Measurements from ENCODE around the gene LSS.

Gene LSS

GRCh38 chr21:46250146-46250725 is 21.7 kb upstream of the LSS start:
- H3K4me1 ChIP-seq (ENCODE audit: low read length): no peaks in the 10 kb centered on the region
- H3K9me2 ChIP-seq (replicated peaks; ENCODE audit: insufficient read depth, low read length): no peaks in the 10 kb centered on the region
- H3K4me2 ChIP-seq (ENCODE audit: low read depth, low read length): no peak overlapping the region
- H3K27me3 ChIP-seq (replicated peaks; ENCODE audit: insufficient read depth, low read length): no peaks in the 10 kb centered on the region
- peaks cover 12% of the 10 kb centered on the region; the same call in 1 of the 2 replicates for H3K36me3 ChIP-seq (replicated peaks; ENCODE audit: insufficient read depth, low read length)
- no peak for DNase-seq
- no peaks in the 10 kb centered on the region for H3K9me3 ChIP-seq (replicated peaks; ENCODE audit: insufficient read depth, low read length)
- H3K79me2 ChIP-seq (ENCODE audit: low read length): no peaks in the 10 kb centered on the region
- no peak overlapping the region for H3K27ac ChIP-seq (ENCODE audit: low read length)
- H3K4me3 ChIP-seq (ENCODE audit: low read length): no peak overlapping the region
- TF ChIP-seq CTCF (IDR thresholded peaks at IDR 0.05; ENCODE audit: low read length) (no peak), EZH2 (optimal IDR thresholded peaks at IDR 0.05; ENCODE audit: low read depth, low read length) (no peak), EZH2phosphoT487 (IDR thresholded peaks at IDR 0.05; ENCODE audit: low read length) (no peak)
- H4K20me1 ChIP-seq (ENCODE audit: insufficient read depth, low read length): no peaks in the 10 kb centered on the region
- no peak overlapping the region for H3K9ac ChIP-seq (ENCODE audit: low read length)
- no peaks in the 10 kb centered on the region for H3F3A ChIP-seq (ENCODE audit: insufficient read depth, low read length)
- no peak overlapping the region for H2AFZ ChIP-seq (ENCODE audit: low read length)

GRCh38 chr21:46248827-46249226 is 20.3 kb upstream of the LSS start:
- H3K4me3 ChIP-seq (ENCODE audit: low read length): no peak overlapping the region
- no peaks in the 10 kb centered on the region for H3K27me3 ChIP-seq (replicated peaks; ENCODE audit: insufficient read depth, low read length)
- no peaks in the 10 kb centered on the region for H3K9me2 ChIP-seq (replicated peaks; ENCODE audit: insufficient read depth, low read length)
- H3K9me3 ChIP-seq (replicated peaks; ENCODE audit: insufficient read depth, low read length): no peaks in the 10 kb centered on the region
- no peak for DNase-seq
- no peak overlapping the region for H2AFZ ChIP-seq (ENCODE audit: low read length)
- TF ChIP-seq EZH2phosphoT487 (IDR thresholded peaks at IDR 0.05; ENCODE audit: low read length) (no peak), CTCF (IDR thresholded peaks at IDR 0.05; ENCODE audit: low read length) (no peak), EZH2 (optimal IDR thresholded peaks at IDR 0.05; ENCODE audit: low read depth, low read length) (no peak)
- H4K20me1 ChIP-seq (ENCODE audit: insufficient read depth, low read length): no peaks in the 10 kb centered on the region
- H3K4me2 ChIP-seq (ENCODE audit: low read depth, low read length): no peak overlapping the region
- peaks cover 21% of the 10 kb centered on the region for H3K36me3 ChIP-seq (replicated peaks; ENCODE audit: insufficient read depth, low read length)
- 0 out of 2 replicates have a peak, but pooled peaks cover 5% of the 10 kb centered on the region for H3K79me2 ChIP-seq (ENCODE audit: low read length)
- H3F3A ChIP-seq (ENCODE audit: insufficient read depth, low read length): no peaks in the 10 kb centered on the region
- H3K9ac ChIP-seq (ENCODE audit: low read length): no peak overlapping the region
- no peak overlapping the region for H3K27ac ChIP-seq (ENCODE audit: low read length)
- H3K4me1 ChIP-seq (ENCODE audit: low read length): no peaks in the 10 kb centered on the region

- Histone ChIP-seq H3K4me1 (ENCODE audit: low read length) (no peaks in the 10 kb centered on the region), H3K27me3 (replicated peaks; ENCODE audit: insufficient read depth, low read length) (no peaks in the 10 kb centered on the region), H2AFZ (ENCODE audit: low read length) (no peak overlapping the region), H3K27ac (ENCODE audit: low read length) (no peak overlapping the region), H3F3A (ENCODE audit: insufficient read depth, low read length) (no peaks in the 10 kb centered on the region), H3K4me3 (ENCODE audit: low read length) (no peak overlapping the region), H3K9me3 (replicated peaks; ENCODE audit: insufficient read depth, low read length) (no peaks in the 10 kb centered on the region), H3K36me3 (replicated peaks; ENCODE audit: insufficient read depth, low read length) (peaks cover 25% of the 10 kb centered on the region), H3K4me2 (ENCODE audit: low read depth, low read length) (no peak overlapping the region), H3K9me2 (replicated peaks; ENCODE audit: insufficient read depth, low read length) (no peaks in the 10 kb centered on the region), H3K9ac (ENCODE audit: low read length) (no peak overlapping the region), H3K79me2 (ENCODE audit: low read length) (0 out of 2 replicates have a peak, but pooled peaks cover 5% of the 10 kb centered on the region), H4K20me1 (ENCODE audit: insufficient read depth, low read length) (no peaks in the 10 kb centered on the region)
- TF ChIP-seq EZH2 (optimal IDR thresholded peaks at IDR 0.05; ENCODE audit: low read depth, low read length) (no peak), EZH2phosphoT487 (IDR thresholded peaks at IDR 0.05; ENCODE audit: low read length) (no peak), CTCF (IDR thresholded peaks at IDR 0.05; ENCODE audit: low read length) (no peak)
- no peak for DNase-seq
Measured at GRCh38 chr21:46248422-46248782, 19.8 kb upstream of the LSS start.

All from MM.1S (cell line).